Esophagus squamous epithelium (tissue), 4 donors: ENCODE measurements around the gene FIGN.

Experiments
- CTCF ChIP-seq, 6 experiments: fragments of 450-650 bp in 4 of 6; fragments of 200-600 bp in 2 of 6; sonication (generic) in 2 of 6; IDR thresholded peaks; one replicate each; pipeline ENCODE4 v1.5.1; 2016 to 2019; ENCODE audit warnings: antibody characterized with exemption in 6 of 6, mild to moderate bottlenecking in 4 of 6, moderate library complexity in 4 of 6
- POLR2A ChIP-seq, 4 donors: fragments of 450-650 bp; IDR thresholded peaks; one replicate each; pipeline ENCODE4 v1.6.1; 2017; ENCODE audit warnings: antibody characterized with exemption in 4 of 4, mild to moderate bottlenecking in 4 of 4, moderate library complexity in 3 of 4

DNA sequence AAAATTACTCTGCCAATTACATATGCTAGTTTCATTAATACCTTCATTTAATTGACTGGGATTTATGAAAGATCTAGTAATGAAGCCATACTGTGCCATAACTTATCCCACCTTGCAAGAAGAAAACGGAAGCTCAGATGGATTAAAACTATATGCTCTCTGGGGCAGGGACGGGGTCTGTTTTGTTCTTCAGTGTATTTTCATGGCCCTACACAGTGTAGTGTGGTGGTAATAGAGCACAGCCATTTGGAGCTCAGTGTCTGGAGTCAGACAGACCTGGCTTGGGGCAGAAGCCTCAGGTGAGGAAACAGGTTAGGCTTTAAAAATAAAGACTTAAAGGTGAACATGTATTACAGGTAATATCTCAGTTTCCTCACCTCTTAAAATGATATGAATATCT, 62.3 kb downstream of the FIGN start:
- TF ChIP-seq CTCF (IDR thresholded peaks at IDR 0.05), result no peak
- no peak for TF ChIP-seq POLR2A (IDR thresholded peaks at IDR 0.05)
